ENCODE results near the gene ATP1A1.

GRCh38 chr1:116429821-116430374 lies 56.9 kb downstream of the ATP1A1 start:
- TF ChIP-seq NFATC4 (CRISPR knock-in tag; IDR thresholded peaks at IDR 0.05) (no peak), ESRRA (CRISPR knock-in tag; IDR thresholded peaks at IDR 0.05; ENCODE audit: borderline replicate concordance) (no peak), JUN (CRISPR knock-in tag; IDR thresholded peaks at IDR 0.05) (no peak), ATF6 (CRISPR knock-in tag; IDR thresholded peaks at IDR 0.05) (no peak), NFYB (CRISPR knock-in tag; conservative IDR thresholded peaks at IDR 0.05; ENCODE audit: low read depth) (no peak), ELF4 (CRISPR knock-in tag; IDR thresholded peaks at IDR 0.05; ENCODE audit: low read depth) (no peak), ZNF671 (CRISPR knock-in tag; IDR thresholded peaks at IDR 0.05) (no peak), FOXP1 (CRISPR knock-in tag; IDR thresholded peaks at IDR 0.05; ENCODE audit: borderline replicate concordance) (no peak), RORB (CRISPR knock-in tag; IDR thresholded peaks at IDR 0.05) (no peak), MXD4 (CRISPR knock-in tag; IDR thresholded peaks at IDR 0.05; ENCODE audit: borderline replicate concordance) (no peak)
- TF ChIP-seq, protein P1, sequence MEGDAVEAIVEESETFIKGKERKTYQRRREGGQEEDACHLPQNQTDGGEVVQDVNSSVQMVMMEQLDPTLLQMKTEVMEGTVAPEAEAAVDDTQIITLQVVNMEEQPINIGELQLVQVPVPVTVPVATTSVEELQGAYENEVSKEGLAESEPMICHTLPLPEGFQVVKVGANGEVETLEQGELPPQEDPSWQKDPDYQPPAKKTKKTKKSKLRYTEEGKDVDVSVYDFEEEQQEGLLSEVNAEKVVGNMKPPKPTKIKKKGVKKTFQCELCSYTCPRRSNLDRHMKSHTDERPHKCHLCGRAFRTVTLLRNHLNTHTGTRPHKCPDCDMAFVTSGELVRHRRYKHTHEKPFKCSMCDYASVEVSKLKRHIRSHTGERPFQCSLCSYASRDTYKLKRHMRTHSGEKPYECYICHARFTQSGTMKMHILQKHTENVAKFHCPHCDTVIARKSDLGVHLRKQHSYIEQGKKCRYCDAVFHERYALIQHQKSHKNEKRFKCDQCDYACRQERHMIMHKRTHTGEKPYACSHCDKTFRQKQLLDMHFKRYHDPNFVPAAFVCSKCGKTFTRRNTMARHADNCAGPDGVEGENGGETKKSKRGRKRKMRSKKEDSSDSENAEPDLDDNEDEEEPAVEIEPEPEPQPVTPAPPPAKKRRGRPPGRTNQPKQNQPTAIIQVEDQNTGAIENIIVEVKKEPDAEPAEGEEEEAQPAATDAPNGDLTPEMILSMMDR (IDR thresholded peaks at IDR 0.05) = no peak
- TF ChIP-seq, protein P2, sequence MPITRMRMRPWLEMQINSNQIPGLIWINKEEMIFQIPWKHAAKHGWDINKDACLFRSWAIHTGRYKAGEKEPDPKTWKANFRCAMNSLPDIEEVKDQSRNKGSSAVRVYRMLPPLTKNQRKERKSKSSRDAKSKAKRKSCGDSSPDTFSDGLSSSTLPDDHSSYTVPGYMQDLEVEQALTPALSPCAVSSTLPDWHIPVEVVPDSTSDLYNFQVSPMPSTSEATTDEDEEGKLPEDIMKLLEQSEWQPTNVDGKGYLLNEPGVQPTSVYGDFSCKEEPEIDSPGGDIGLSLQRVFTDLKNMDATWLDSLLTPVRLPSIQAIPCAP (CRISPR knock-in tag; IDR thresholded peaks at IDR 0.05) = no peak
- TF ChIP-seq, protein P3, sequence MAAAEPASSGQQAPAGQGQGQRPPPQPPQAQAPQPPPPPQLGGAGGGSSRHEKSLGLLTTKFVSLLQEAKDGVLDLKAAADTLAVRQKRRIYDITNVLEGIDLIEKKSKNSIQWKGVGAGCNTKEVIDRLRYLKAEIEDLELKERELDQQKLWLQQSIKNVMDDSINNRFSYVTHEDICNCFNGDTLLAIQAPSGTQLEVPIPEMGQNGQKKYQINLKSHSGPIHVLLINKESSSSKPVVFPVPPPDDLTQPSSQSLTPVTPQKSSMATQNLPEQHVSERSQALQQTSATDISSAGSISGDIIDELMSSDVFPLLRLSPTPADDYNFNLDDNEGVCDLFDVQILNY (CRISPR knock-in tag; IDR thresholded peaks at IDR 0.05) = no peak
